Cardiac muscle cell (in vitro differentiated cells and primary cell): ENCODE results near the gene WNK4. TPM values are rescaled to one million over a fixed set of nuclear protein-coding genes. Genes with fewer than 3 reads are reported as not detected.
"Not testable (repeated sequence)": the region's sequence is repeated elsewhere in the genome, so short reads cannot be mapped to it uniquely, and the experiment has no call there.

ENCODE experiments used
- DNase-seq, 2 donors: peaks; one replicate each; pipeline versions ENCODE4 v3.0.0 to v3.0.0-alpha.2; 2010 to 2017; ENCODE audit warnings: low read depth in 1 of 2, low spot score in 1 of 2
- H3K27ac ChIP-seq: fragments of 200-600 bp; sonication (generic); 2 replicates; pipeline ENCODE4 v1.5.1; 2016
- H3K27me3 ChIP-seq: fragments of 200-600 bp; sonication (generic); 2 replicates; pipeline ENCODE4 v1.6.0; 2016; ENCODE audit warnings: control low read depth
- H3K36me3 ChIP-seq: fragments of 200-600 bp; sonication (generic); 2 replicates; pipeline ENCODE4 v1.5.1; 2016; ENCODE audit warnings: control low read depth
- H3K4me1 ChIP-seq: fragments of 200-600 bp; sonication (generic); 2 replicates; pipeline ENCODE4 v1.8.1; 2017; ENCODE audit warnings: low read depth, mild to moderate bottlenecking, mixed run types
- H3K4me3 ChIP-seq: fragments of 200-600 bp; sonication (generic); 2 replicates; pipeline ENCODE4 v1.5.1; 2016; ENCODE audit warnings: mild to moderate bottlenecking
- H3K9me3 ChIP-seq: fragments of 200-600 bp; sonication (generic); 2 replicates; pipeline ENCODE4 v1.5.1; 2017; ENCODE audit warnings: low read depth, mild to moderate bottlenecking, control low read depth
- CTCF ChIP-seq: IDR thresholded peaks from 2 replicates; pipeline ENCODE4 v1.5.1; 2012; ENCODE audit warnings: low read depth, mild to moderate bottlenecking, low read length
- polyA plus RNA-seq: library from polyadenylated mRNA; unstranded; fragments of >200 nt; fragmentation: Nextera tagmentation; extraction: Ambion mirVana; gene quantifications from 2 replicates; pipeline ENCODE4 v1.2.1, GENCODE V29; 2016
- total RNA-seq: library from RNA; depleted of rRNA; stranded (reverse); fragments of >200 nt; gene quantifications from 2 replicates; pipeline ENCODE4 v1.2.3, GENCODE V29; 2016

The WNK4 gene
- total and polyA plus RNA-seq, 2 experiments from 2014 or later = 0.71 to 1.6 TPM

DNA sequence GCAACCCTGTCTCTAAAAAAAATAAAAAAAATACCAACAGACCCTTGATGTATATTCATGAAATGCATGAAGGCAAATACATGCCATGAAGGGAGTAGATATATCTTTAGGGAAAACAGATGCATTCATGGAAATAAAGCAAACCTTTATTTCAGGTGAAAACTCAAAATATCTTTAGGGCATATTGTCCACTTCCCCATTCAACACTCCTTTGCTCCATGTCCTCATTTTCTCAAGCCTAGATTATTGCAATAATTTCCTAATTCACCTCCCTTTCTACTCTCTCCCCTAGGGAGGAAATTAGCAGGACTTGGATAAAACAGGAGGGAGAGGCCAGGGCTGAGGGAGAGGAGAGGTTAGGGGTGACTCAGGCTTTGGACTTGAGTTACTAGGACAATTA is 12.9 kb upstream of the WNK4 start:
- Histone ChIP-seq H3K36me3 (no peaks in the 10 kb centered on the region), H3K4me3 (no peak overlapping the region), H3K9me3 (no peaks in the 10 kb centered on the region), H3K4me1 (no peaks in the 10 kb centered on the region), H3K27me3 (no peaks in the 10 kb centered on the region), H3K27ac (no peak overlapping the region)
- DNase-seq = no peak
- TF ChIP-seq CTCF = no peak

DNA sequence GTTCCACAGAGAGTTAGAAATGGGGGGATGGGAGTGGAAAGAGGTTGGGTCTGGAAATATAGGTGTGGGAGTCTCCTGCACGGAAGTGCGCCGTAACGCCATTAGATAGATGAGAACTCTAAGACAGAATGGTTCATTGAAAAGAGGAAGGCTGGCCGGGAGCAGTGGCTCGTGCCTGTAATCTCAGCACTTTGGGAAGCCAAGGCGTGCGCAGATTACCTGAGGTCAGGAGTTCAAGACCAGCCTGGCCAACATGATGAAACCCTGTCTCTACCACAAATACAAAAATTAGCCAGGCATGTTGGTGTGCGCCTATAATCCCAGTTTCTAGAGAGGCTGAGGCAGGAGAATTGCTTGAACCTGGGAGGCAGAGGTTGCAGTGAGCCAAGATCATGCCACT is 12.4 kb upstream of the WNK4 start:
- not testable (repeated sequence) for DNase-seq, H3K9me3 ChIP-seq, H3K4me1 ChIP-seq, H3K27ac ChIP-seq, H3K36me3 ChIP-seq, H3K4me3 ChIP-seq, H3K27me3 ChIP-seq

DNA sequence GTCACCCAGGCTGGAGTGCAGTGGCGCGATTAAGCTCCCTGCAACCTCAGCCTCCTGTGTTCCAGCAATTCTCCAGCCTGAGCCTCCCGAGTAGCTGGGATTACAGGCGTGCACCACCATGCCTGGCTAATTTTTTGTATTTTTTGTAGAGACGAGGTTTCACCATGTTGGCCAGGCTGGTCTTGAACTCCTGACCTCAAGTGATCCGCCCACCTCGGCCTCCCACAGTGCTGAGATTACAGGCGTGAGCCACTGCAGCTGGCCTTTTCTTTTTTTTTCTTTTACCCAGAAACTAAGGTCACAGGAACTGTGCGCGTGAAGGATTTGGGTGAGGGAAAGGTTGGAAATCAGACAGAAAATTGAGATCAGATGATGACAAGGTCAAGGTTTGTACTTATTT is 10.4 kb upstream of the WNK4 start:
- not testable (repeated sequence) for H3K27ac ChIP-seq, H3K27me3 ChIP-seq, DNase-seq, H3K4me3 ChIP-seq, H3K4me1 ChIP-seq, H3K36me3 ChIP-seq, H3K9me3 ChIP-seq

- Histone ChIP-seq H3K36me3 (peaks cover 19% of the 10 kb centered on the region), H3K27me3 (no peaks in the 10 kb centered on the region), H3K9me3 (no peaks in the 10 kb centered on the region), H3K27ac (peak overlapping the region; percentile 41), H3K4me1 (peaks cover 8% of the 10 kb centered on the region), H3K4me3 (peak overlapping the region; percentile 69)
- no peak for DNase-seq
- no peak for TF ChIP-seq CTCF
These were observed 7.5 kb upstream of the WNK4 start for GRCh38 chr17:42772945-42773289.

- H3K4me3 ChIP-seq = peak within 1 kb of the TSS; percentile 69
- peaks cover 19% of the 10 kb centered on the region for H3K36me3 ChIP-seq
- peaks cover 8% of the 10 kb centered on the region for H3K4me1 ChIP-seq
- peak; percentile 83 to 89 for DNase-seq
- H3K9me3 ChIP-seq = no peaks in the 10 kb centered on the region
- H3K27me3 ChIP-seq = no peaks in the 10 kb centered on the region
- TF ChIP-seq CTCF = peak; percentile 24
- peak within 1 kb of the TSS; percentile 41 for H3K27ac ChIP-seq
These were observed 6.9 kb upstream of the WNK4 start, which contains the start of gene VPS25 for GRCh38 chr17:42773290-42774035. Gene VPS25, plus strand, starts transcription at chr17:42773449. Its CDS starts 27 bp downstream, at chr17:42773476.

DNA sequence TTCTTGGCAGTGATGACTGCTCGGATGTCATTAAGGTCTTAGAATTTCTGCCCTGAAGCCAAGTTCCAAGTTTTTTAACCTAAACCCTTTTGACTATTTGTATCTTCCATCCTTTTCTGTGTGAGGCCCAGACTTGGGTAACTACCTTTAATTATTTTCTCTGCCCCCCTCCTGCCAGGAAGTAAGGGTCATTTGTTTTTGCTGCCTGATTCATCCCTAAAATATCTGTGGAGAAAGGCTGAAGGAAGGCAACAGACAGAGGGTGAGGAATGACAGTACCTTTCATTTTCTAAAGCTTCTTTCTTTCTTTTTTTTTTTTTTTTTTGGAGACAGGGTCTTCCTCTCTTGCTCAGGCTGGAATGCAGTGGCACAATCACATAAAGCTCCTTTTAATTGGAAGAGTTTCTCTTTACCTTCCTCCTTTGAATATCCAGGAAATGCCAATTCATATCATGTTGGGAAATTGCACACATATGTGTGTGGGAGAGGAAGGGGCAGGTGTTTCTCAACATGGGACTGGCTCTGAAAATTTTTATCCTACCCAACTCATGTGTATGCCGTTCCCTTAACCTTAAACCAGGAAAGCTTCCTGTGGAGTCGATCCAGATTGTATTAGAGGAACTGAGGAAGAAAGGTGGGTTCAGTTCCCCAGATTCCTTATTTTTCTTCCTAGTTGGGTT is 6.2 kb upstream of the WNK4 start:
- Histone ChIP-seq H3K27me3 (no peaks in the 10 kb centered on the region), H3K4me3 (peak overlapping the region; percentile 69), H3K36me3 (peaks cover 25% of the 10 kb centered on the region), H3K4me1 (peaks cover 8% of the 10 kb centered on the region), H3K9me3 (no peaks in the 10 kb centered on the region), H3K27ac (no peak overlapping the region)
- no peak for TF ChIP-seq CTCF
- DNase-seq = no peak
